Activated CD4-positive, alpha-beta T cell treated with anti-CD3 and anti-CD28 coated beads, Interleukin-2, Interleukin-4, amounts not matched to agents 100 ng/mL and 50 ng/mL, durations not matched to agents 16 hours and 8 hours (primary cell): Measurements from ENCODE around the gene GNRHR.
"Not testable (repeated sequence)": the region's sequence is repeated elsewhere in the genome, so short reads cannot be mapped to it uniquely, and the experiment has no call there.

Experiments
- DNase-seq: peaks from one replicate; pipeline ENCODE4 v3.0.0-alpha.2; 2020; ENCODE audit warnings: low spot score

GNRHR gene

GRCh38 chr4:67727124-67727850 is 26.9 kb downstream of the GNRHR start:
- peak; percentile 31 for DNase-seq

GRCh38 chr4:67725981-67726380 is 28.2 kb downstream of the GNRHR start:
- no peak for DNase-seq

DNA sequence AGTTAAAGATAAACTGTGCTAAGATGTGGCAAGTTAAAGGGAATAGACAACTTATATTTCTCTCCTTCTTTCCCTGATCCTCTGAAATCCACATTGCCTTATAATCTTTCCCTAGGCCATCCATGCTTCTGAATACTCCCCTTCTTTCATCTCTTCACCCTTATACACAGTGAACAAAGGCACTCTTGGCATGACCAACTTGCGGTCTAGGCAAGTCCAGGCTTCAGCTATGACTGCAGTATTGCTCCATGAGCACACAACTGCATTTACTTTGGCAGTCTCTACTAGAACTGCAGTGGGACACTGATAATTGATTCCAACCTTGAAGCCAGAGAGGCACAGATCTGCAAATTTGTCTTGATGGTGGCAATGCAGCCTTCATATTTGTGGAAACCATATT is 29.1 kb downstream of the GNRHR start:
- no peak for DNase-seq

DNA sequence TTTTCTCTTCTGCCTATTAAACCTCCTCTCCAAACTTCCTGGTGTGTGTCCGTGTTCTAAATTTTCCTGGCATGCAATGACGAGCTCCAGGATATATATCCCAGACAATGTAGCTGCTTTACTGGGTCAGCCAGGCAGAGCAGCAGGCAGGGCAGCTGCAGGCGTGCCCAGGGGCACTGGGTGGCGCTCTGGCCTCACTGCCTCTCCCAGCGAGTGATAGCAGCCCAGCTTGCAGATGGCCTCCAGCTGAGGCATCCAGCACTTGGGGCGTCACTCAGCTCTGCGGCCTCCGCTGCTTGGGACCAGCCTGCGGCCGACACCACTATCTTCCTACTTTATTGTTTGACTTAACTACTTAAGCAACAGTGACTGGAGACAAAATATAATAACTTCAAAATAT is 30.2 kb downstream of the GNRHR start:
- DNase-seq: no peak

DNA sequence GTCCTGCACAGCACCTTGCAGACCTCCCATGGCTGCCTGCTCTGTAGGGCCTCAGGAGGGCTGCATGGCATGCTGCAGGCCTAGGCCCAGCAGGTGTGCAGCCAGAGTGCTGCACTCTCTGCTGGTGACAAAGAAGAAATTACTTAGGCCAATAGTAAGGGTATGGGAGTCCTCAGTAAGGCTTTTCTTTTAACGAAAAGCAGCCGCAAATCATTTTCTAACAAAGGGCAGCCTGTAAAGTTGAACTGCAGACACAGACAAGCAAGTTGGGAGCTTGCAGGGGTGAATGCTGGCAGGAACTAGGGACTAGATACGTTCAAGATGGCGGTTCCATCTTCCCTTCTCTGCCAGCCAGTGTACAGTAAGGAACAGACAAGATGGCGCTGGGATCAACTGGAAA is 30.8 kb downstream of the GNRHR start:
- DNase-seq: no peak

- DNase-seq: no peak
Measured at GRCh38 chr4:67721770-67722597, 32.2 kb downstream of the GNRHR start.

GRCh38 chr4:67721315-67721769 is 32.8 kb downstream of the GNRHR start:
- DNase-seq: no peak

GRCh38 chr4:67719953-67720617 is 34.1 kb downstream of the GNRHR start:
- DNase-seq: no peak

DNA sequence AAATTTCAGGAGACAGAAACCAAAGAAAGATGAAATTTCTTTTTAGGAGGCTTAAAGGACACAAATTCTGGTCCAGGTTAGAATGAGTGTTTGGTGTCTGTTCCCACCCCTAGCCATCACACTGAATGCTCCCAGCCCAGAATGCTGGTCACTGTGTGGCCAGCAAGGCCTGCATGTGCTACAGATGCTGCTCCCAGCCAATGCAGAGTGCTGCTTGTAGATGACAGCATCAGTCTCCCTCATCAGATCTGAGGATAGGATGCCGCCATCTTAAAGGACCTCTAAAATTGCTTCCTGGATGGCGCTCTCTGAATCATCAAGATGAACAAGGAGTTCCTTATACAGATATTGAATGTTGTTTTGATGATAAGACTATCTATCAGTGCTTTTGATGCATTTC is 35.3 kb downstream of the GNRHR start:
- no peak for DNase-seq

DNA sequence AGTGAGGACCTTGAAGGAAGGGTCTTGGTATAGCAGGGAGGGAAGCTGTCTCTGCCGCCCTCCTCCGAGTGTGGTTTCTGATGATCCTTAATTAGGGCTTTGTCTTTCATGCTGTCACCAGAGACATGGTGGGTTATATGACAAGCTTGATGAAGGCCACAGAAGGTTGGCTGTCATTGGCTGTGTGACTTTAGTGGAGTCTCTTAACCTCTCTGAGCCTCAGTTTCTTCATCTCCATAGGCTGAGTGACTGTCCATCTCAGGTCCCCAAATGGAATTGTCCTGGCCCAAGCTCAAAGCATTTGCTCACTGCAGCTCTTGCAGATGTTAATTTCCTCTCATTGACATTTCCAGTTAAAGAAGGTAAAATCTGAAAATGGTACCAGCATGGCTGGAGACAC is 36.6 kb downstream of the GNRHR start:
- DNase-seq: no peak

DNA sequence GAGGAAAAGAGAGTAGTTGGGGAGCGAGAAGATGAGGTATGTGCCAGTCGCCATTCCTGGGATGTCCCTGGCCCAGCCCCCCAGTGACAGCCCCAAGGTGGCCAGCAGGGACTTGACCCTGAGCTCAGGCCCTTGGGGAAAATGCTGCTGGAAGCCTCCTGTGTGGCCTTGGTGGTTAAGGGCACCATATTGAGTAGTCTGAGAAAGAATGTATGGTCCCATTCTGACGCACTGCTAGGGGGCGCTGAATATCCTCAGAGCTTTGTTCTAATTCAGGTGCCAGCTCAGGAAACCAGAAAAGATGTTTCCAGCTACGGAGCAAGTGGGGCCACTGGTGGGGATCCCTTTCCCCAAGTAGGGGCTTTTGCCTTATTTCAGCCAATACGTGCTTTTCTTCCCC is 39.2 kb downstream of the GNRHR start:
- DNase-seq: no peak

- DNase-seq: no peak
Measured at GRCh38 chr4:67714248-67714583, 40.0 kb downstream of the GNRHR start.

- DNase-seq: no peak
Measured at GRCh38 chr4:67713529-67714247, 40.5 kb downstream of the GNRHR start.

- no peak for DNase-seq
Measured at GRCh38 chr4:67712650-67713528, 41.3 kb downstream of the GNRHR start.

- DNase-seq: no peak
Measured at GRCh38 chr4:67712000-67712625, 42.1 kb downstream of the GNRHR start.

- not testable (repeated sequence) for DNase-seq
Measured at GRCh38 chr4:67706682-67707081, 47.5 kb downstream of the GNRHR start.

DNA sequence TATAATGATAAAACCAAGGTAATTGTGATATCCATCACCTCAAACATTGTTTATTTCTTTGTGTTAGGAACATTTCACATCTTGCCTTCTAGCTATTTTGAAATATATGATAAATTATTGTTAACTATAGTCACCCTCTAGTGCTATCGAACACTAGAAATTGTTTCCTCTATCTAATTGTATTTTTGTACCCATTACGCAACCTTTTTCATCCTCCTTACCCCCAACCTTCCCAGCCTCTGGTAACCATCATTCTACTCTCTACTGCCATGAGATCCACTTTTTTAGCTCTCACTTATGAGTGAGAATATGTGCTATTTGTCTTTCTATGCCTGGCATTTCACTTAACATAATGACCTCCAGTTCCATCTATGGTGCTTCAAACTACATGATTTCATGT is 49.3 kb downstream of the GNRHR start:
- no peak for DNase-seq

DNA sequence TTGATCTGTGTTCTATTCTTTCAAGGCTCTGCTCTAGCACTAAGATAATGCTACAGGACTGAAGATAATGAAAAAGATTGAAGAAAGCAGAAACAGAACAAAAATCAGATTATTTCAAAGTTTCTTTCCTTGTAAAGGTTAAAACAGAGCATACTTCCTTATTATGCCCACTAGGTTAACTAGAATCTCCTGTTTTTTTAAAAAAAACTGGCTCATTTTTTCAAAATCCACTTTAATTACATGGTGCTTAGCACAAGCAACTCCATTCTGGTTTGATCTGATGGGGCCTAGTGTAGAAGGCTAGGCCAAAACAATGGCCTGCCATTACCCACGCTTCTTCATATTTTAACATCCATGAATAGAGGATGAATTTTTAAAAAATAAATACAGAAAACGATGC is 52.0 kb downstream of the GNRHR start:
- no peak for DNase-seq

DNA sequence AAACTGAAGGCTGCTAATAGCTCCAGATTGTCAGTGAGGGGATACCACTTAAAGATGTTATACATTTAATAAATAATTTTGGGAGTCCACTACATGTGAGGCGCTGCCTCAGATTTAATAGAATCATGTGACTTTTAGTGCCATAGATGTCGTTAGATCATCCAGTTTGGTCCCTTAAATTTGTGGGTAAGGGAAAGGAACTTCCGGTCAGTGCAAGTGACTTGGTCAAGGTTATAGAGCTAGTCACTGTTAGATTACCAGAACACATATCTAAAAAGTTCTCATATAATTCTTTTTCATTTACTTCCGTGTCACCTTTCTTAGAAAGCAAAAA is 52.7 kb downstream of the GNRHR start:
- DNase-seq: no peak

- DNase-seq: peak; percentile 97
Measured at GRCh38 chr4:67700738-67701516, 53.3 kb downstream of the GNRHR start, which contains the start of gene UBA6. Gene UBA6 (minus strand): TSS chr4:67701155. CDS start chr4:67701119, 36 bp downstream.
